Fibroblast of the aortic adventitia (primary cell): ENCODE measurements around the gene FAT1. TPM values are rescaled to one million over a fixed set of nuclear protein-coding genes. Genes with fewer than 3 reads are reported as not detected.

Source experiments
- DNase-seq: peaks from one replicate; pipeline ENCODE4 v3.0.0-alpha.2; 2010; ENCODE audit warnings: low read depth
- H3K4me3 ChIP-seq: 2 replicates; pipeline ENCODE4 v1.5.1; 2011; ENCODE audit warnings: low read depth, mild to moderate bottlenecking, control low read depth, low read length, moderate library complexity
- CTCF ChIP-seq: IDR thresholded peaks from 2 replicates; pipeline ENCODE4 v1.5.1; 2011; ENCODE audit warnings: mild to moderate bottlenecking, low read length, control low read depth, inconsistent platforms; ENCODE audit not compliant: insufficient read depth
- total RNA-seq: library from RNA; depleted of rRNA; stranded (reverse); fragments of >200 nt; gene quantifications from 2 replicates; pipeline ENCODE4 v1.2.3, GENCODE V29; 2012; ENCODE audit warnings: low replicate concordance

FAT1 gene
- total RNA-seq, 1 donor, result 114 TPM

- H3K4me3 ChIP-seq, result no peak overlapping the region
- peak; percentile 60 for DNase-seq
- TF ChIP-seq CTCF, result no peak
Observed at GRCh38 chr4:186700746-186701145, 22.9 kb downstream of the FAT1 start.

- H3K4me3 ChIP-seq, result no peak overlapping the region
- no peak for DNase-seq
- no peak for TF ChIP-seq CTCF
Observed at GRCh38 chr4:186699881-186700397, 23.7 kb downstream of the FAT1 start.

GRCh38 chr4:186699298-186699697 lies 24.4 kb downstream of the FAT1 start:
- no peak for DNase-seq
- no peak for TF ChIP-seq CTCF
- no peak overlapping the region for H3K4me3 ChIP-seq

GRCh38 chr4:186698525-186698924 lies 25.1 kb downstream of the FAT1 start:
- no peak for DNase-seq
- no peak for TF ChIP-seq CTCF

GRCh38 chr4:186698028-186698427 lies 25.6 kb downstream of the FAT1 start:
- no peak overlapping the region for H3K4me3 ChIP-seq
- no peak for DNase-seq
- no peak for TF ChIP-seq CTCF

More at GRCh38 chr4:186698525-186698924, 25.1 kb downstream of the FAT1 start:
- H3K4me3 ChIP-seq, result no peak overlapping the region

GRCh38 chr4:186695392-186695791 lies 28.3 kb downstream of the FAT1 start:
- TF ChIP-seq CTCF, result no peak
- H3K4me3 ChIP-seq, result no peak overlapping the region
- no peak for DNase-seq

- DNase-seq, result no peak
- no peak overlapping the region for H3K4me3 ChIP-seq
- no peak for TF ChIP-seq CTCF
Observed at GRCh38 chr4:186693894-186694293, 29.8 kb downstream of the FAT1 start.
